Esophagus squamous epithelium (tissue), 5 donors: ENCODE measurements around the gene CCDC32. TPM values are rescaled to one million over a fixed set of nuclear protein-coding genes. Genes with fewer than 3 reads are reported as not detected.

Experiments
- DNase-seq: peaks from one replicate; lab custom pipeline; 2025; lab: John Stamatoyannopoulos, UW
- H3K27ac ChIP-seq, 4 donors: fragments of 200-600 bp; sonication (generic); one replicate each; pipeline ENCODE4 v1.5.1; 2016 to 2019; ENCODE audit warnings: mild to moderate bottlenecking in 1 of 4
- H3K27me3 ChIP-seq, 4 donors: fragments of 200-600 bp; sonication (generic); 1 replicate in 3 of 4; 2 replicates in 1 of 4; pipeline versions ENCODE4 v1.5.1 to v1.6.0; 2017 to 2021; ENCODE audit warnings: antibody characterized with exemption in 1 of 4
- H3K36me3 ChIP-seq, 3 donors: fragments of 200-600 bp; sonication (generic); one replicate each; pipeline ENCODE4 v1.5.1; 2016 to 2019
- H3K4me1 ChIP-seq, 3 donors: fragments of 200-600 bp; sonication (generic); one replicate each; pipeline ENCODE4 v1.5.1; 2017 to 2019
- H3K4me3 ChIP-seq, 4 donors: fragments of 200-600 bp; sonication (generic); 1 replicate in 3 of 4; 2 replicates in 1 of 4; pipeline ENCODE4 v1.5.1; 2016 to 2019; ENCODE audit warnings: mild to moderate bottlenecking in 2 of 4, moderate library complexity in 1 of 4
- H3K9me3 ChIP-seq, 3 donors: fragments of 200-600 bp; sonication (generic); one replicate each; pipeline ENCODE4 v1.5.1; 2016 to 2019
- CTCF ChIP-seq, 6 experiments: fragments of 450-650 bp in 4 of 6; fragments of 200-600 bp in 2 of 6; sonication (generic) in 2 of 6; IDR thresholded peaks; one replicate each; pipeline ENCODE4 v1.5.1; 2016 to 2019; ENCODE audit warnings: antibody characterized with exemption in 6 of 6, mild to moderate bottlenecking in 4 of 6, moderate library complexity in 4 of 6
- POLR2A ChIP-seq, 4 donors: fragments of 450-650 bp; IDR thresholded peaks; one replicate each; pipeline ENCODE4 v1.6.1; 2017; ENCODE audit warnings: antibody characterized with exemption in 4 of 4, mild to moderate bottlenecking in 4 of 4, moderate library complexity in 3 of 4
- whole genome bisulfite sequencing, 2 donors: methylation state at CpG; one replicate each; pipeline ENCODE4 v1.1.5; 2018; 5-methylcytosine and 5-hydroxymethylcytosine counted together
- intact Hi-C: fragments of 100-400 bp; cut with DNase I; formaldehyde crosslinking; loops from one replicate; pipeline ENCODE4 v1.15.0; 2022
- total RNA-seq, 4 donors: library from RNA; depleted of rRNA; stranded (reverse); fragments of >200 nt; gene quantifications; one replicate each; pipeline ENCODE4 v1.1.0, GENCODE V29; 2016
- donor health status: DM: yes; HTN: yes; CAD: no.

The CCDC32 gene
- total RNA-seq, 4 donors from 2014 or later: 7.3 to 27.9 (median 15.8) TPM

GRCh38 chr15:40536501-40536900 is 28.3 kb downstream of the CCDC32 start:
- Histone ChIP-seq H3K4me3 (no peak overlapping the region), H3K4me1 (no peaks in the 10 kb centered on the region), H3K27me3 (no peaks in the 10 kb centered on the region), H3K9me3 (no peaks in the 10 kb centered on the region), H3K36me3 (peaks cover 0 to 12% (median 0%) of the 10 kb centered on the region in 3 donors), H3K27ac (no peak overlapping the region)
- TF ChIP-seq POLR2A (IDR thresholded peaks at IDR 0.05) (no peak), CTCF (IDR thresholded peaks at IDR 0.05) (no peak)
- 76 to 77% methylated on average over 3 to 4 of the region's 5 CpGs for WGBS, 2 donors
- intact Hi-C loops: no loop called here
- DNase-seq: no peak

DNA sequence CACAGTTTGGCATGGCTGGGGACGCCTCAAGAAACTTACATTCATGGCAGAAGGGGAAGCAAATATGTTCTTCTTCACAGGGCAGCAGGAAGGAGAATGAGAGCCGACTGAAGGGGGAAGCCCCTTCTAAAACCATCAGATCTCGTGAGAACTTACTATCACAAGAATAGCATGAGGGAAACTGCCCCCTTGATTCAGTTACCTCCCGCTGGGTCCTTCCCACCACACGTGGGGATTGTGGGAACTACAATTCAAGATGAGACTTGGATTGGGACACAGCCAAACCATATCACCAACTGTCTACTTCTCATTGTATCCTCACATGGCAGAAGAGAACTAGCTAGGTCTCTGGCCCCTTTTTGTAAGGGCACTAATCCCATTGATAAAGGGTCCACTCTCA is 30.5 kb downstream of the CCDC32 start:
- no peak for DNase-seq
- intact Hi-C loops: no loop called here
- no peak for TF ChIP-seq POLR2A (IDR thresholded peaks at IDR 0.05)
- TF ChIP-seq CTCF (IDR thresholded peaks at IDR 0.05): no peak

GRCh38 chr15:40533763-40534364 is 31.0 kb downstream of the CCDC32 start:
- H3K9me3 ChIP-seq: no peaks in the 10 kb centered on the region
- H3K27me3 ChIP-seq: no peaks in the 10 kb centered on the region
- no peaks in the 10 kb centered on the region for H3K4me1 ChIP-seq
- H3K4me3 ChIP-seq: no peak overlapping the region
- TF ChIP-seq POLR2A (IDR thresholded peaks at IDR 0.05): no peak
- TF ChIP-seq CTCF (IDR thresholded peaks at IDR 0.05): no peak
- intact Hi-C loops: no loop called here
- 86 to 92% methylated on average over 4 of the region's 4 CpGs for WGBS, 2 donors
- no peak overlapping the region for H3K27ac ChIP-seq
- no peak for DNase-seq
- H3K36me3 ChIP-seq: peaks cover 0 to 11% (median 0%) of the 10 kb centered on the region in 3 donors

More for the DNA sequence above, 30.5 kb downstream of the CCDC32 start:
- 59 to 69% methylated on average over 5 of the region's 5 CpGs for WGBS, 2 donors
- H3K4me3 ChIP-seq: no peak overlapping the region
- no peak overlapping the region for H3K27ac ChIP-seq
- peaks cover 0 to 12% (median 0%) of the 10 kb centered on the region in 3 donors for H3K36me3 ChIP-seq
- no peaks in the 10 kb centered on the region for H3K27me3 ChIP-seq
- no peaks in the 10 kb centered on the region for H3K4me1 ChIP-seq
- no peaks in the 10 kb centered on the region for H3K9me3 ChIP-seq

DNA sequence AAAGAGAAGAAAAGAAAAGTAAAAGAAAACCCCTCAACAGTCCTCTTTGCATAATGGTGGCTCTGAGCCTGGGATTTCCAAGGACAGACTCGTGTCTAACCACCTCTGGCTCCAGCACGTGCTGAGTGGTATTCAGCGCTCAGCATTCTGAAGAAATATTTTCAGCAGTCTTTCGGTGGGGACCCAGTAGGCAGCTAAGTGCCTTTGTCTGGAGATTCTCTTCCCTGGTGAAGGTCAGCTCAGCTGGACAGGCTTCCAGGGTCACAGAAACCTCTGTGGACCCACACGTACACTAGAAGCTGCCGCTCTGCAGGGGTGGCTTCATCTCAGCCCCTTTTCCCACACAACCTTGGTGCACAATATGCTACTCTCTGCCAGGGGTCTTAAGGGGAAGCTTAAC is 36.0 kb downstream of the CCDC32 start:
- H3K9me3 ChIP-seq: no peaks in the 10 kb centered on the region
- WGBS, 2 donors: 60 to 88% methylated on average over 1 to 6 of the region's 6 CpGs
- no peaks in the 10 kb centered on the region for H3K36me3 ChIP-seq
- H3K4me1 ChIP-seq: no peaks in the 10 kb centered on the region
- DNase-seq: no peak
- H3K27ac ChIP-seq: no peak overlapping the region
- TF ChIP-seq CTCF (IDR thresholded peaks at IDR 0.05): no peak
- no peak for TF ChIP-seq POLR2A (IDR thresholded peaks at IDR 0.05)
- intact Hi-C loops: no loop called here
- H3K27me3 ChIP-seq: no peaks in the 10 kb centered on the region
- H3K4me3 ChIP-seq: no peak overlapping the region

GRCh38 chr15:40525855-40526254 is 39.0 kb downstream of the CCDC32 start:
- 87 to 89% methylated on average over 3 of the region's 3 CpGs for WGBS, 2 donors
- TF ChIP-seq POLR2A (IDR thresholded peaks at IDR 0.05) (no peak), CTCF (IDR thresholded peaks at IDR 0.05) (no peak)
- Histone ChIP-seq H3K27me3 (no peaks in the 10 kb centered on the region), H3K27ac (no peak overlapping the region), H3K4me3 (no peak overlapping the region), H3K36me3 (no peaks in the 10 kb centered on the region), H3K4me1 (no peaks in the 10 kb centered on the region), H3K9me3 (no peaks in the 10 kb centered on the region)
- intact Hi-C loops: no loop called here
- DNase-seq: no peak
